ENCODE measurements around the gene MAGEC3. TPM values are rescaled to one million over a fixed set of nuclear protein-coding genes. Genes with fewer than 3 reads are reported as not detected.
"Not testable (repeated sequence)": the region's sequence is repeated elsewhere in the genome, so short reads cannot be mapped to it uniquely, and the experiment has no call there.

Gene MAGEC3
- total RNA-seq (2014; rRNA removed; shearing (Covaris generic); ENCODE audit: low replicate concordance): not detected in 2 replicates

DNA sequence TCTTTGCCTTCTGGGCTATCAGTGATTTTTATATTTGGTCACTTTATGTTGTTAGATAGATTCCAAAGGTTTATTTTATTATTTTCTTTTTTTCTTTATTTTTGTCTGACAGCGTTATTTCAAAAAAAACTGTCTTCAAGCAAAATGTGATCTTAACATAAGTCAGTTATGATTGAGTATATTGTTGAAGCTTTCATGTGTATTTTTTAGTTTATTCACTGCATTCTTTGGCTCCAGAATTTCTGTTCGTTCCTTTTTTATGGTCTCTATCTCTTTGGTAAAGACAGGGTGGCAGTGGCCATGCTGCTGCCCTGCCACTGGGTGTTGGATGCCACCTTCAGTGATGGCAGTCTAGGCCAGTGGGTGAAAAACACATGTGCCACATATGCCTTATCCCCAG lies at the start of gene MAGEC3:
TSS of gene MAGEC3 (plus strand) at position 301 of the 400 bp plus-strand sequence. CDS start at position 301, 0 bp downstream.
- no peak for DNase-seq
- no peak within 1 kb of the TSS for H3K4me3 ChIP-seq
- no peaks in the 10 kb centered on the region for H3K36me3 ChIP-seq
- H3K27me3 ChIP-seq: no peaks in the 10 kb centered on the region
- no peaks in the 10 kb centered on the region for H3K9me3 ChIP-seq

GRCh38 chrX:141791856-141792255 lies 46.3 kb upstream of the MAGEC3 start:
- Histone ChIP-seq H3K4me3 (no peak overlapping the region), H3K27me3 (no peaks in the 10 kb centered on the region), H3K9me3 (no peaks in the 10 kb centered on the region), H3K36me3 (no peaks in the 10 kb centered on the region)
- no peak for DNase-seq

DNA sequence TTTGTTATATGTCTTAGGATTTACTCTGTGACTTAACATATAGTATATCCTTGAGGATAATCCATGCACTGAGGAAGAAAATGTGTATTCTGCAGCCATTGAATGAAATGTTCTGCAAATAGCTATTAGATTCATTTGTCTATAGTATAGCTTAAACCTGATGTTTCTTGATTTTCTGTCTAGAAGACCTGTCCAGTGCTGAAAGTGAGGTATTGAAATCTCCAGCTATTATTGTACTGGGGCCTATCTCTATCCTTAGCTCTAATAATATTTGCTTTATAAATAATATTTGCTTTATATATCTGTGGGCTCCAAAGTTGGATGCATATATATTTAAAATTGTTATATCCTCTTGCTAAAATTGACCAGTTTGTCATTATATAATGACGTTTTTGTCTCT lies 26.7 kb upstream of the MAGEC3 start:
- Histone ChIP-seq H3K27me3 (no peaks in the 10 kb centered on the region), H3K4me3 (no peak overlapping the region), H3K36me3 (no peaks in the 10 kb centered on the region)

GRCh38 chrX:141814213-141814857 lies 23.8 kb upstream of the MAGEC3 start:
- DNase-seq: no peak

More for the DNA sequence above, 26.7 kb upstream of the MAGEC3 start:
- DNase-seq: no peak
- H3K9me3 ChIP-seq: no peaks in the 10 kb centered on the region

DNA sequence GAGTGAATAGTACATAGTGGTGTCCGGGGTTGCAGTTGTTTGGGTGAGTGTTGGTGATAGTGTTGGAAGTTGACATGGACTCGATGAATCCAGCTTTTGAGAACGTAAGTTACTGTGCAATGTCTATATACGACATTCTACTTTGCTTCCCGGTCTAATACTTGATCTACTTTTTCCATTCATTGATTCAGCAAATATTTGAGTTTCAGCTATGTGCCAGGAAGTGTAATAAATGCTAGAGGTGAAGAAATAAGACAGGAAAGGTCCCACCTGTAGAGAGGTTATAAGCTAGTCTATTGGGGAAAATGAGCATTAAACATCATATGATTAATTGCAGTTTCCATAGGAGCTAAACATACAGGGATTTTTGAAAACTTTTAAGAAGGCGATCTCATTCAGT lies 22.2 kb upstream of the MAGEC3 start:
- H3K36me3 ChIP-seq: no peaks in the 10 kb centered on the region
- H3K27me3 ChIP-seq: no peaks in the 10 kb centered on the region
- no peaks in the 10 kb centered on the region for H3K9me3 ChIP-seq
- H3K4me3 ChIP-seq: no peak overlapping the region
- no peak for DNase-seq

More at GRCh38 chrX:141814213-141814857, 23.8 kb upstream of the MAGEC3 start:
- H3K27me3 ChIP-seq: no peaks in the 10 kb centered on the region
- no peaks in the 10 kb centered on the region for H3K36me3 ChIP-seq
- H3K4me3 ChIP-seq: no peak overlapping the region
- H3K9me3 ChIP-seq: no peaks in the 10 kb centered on the region

- Histone ChIP-seq H3K9me3 (no peaks in the 10 kb centered on the region), H3K4me3 (no peak overlapping the region), H3K27me3 (no peaks in the 10 kb centered on the region), H3K36me3 (no peaks in the 10 kb centered on the region)
- no peak for DNase-seq
These were observed 5.9 kb upstream of the MAGEC3 start for GRCh38 chrX:141832247-141832646.

DNA sequence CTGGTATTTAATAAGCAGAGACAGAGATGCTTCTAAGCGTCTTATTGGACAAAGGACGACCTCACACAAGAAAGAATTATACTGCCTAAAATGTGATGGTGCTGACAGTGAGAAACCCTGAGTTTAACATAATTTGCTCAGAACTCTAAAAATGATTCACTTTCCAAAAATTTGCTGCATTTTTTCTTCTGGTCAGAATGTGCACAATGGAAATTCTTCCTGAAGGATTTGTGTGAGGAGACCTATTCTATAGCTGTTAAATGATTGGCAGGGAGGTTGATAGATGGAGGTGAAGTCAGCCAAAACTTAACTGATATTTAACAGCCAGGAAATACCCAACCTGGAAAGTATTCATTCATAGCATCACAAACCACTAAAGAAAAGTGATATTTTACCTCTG lies 1.7 kb downstream of the MAGEC3 start:
- H3K9me3 ChIP-seq: no peaks in the 10 kb centered on the region
- DNase-seq: no peak
- H3K36me3 ChIP-seq: no peaks in the 10 kb centered on the region
- H3K4me3 ChIP-seq: no peak overlapping the region
- no peaks in the 10 kb centered on the region for H3K27me3 ChIP-seq

GRCh38 chrX:141857479-141857878 lies 19.4 kb downstream of the MAGEC3 start:
- Histone ChIP-seq H3K4me3 (no peak overlapping the region), H3K9me3 (no peaks in the 10 kb centered on the region), H3K27me3 (no peaks in the 10 kb centered on the region), H3K36me3 (no peaks in the 10 kb centered on the region)
- DNase-seq: no peak

DNA sequence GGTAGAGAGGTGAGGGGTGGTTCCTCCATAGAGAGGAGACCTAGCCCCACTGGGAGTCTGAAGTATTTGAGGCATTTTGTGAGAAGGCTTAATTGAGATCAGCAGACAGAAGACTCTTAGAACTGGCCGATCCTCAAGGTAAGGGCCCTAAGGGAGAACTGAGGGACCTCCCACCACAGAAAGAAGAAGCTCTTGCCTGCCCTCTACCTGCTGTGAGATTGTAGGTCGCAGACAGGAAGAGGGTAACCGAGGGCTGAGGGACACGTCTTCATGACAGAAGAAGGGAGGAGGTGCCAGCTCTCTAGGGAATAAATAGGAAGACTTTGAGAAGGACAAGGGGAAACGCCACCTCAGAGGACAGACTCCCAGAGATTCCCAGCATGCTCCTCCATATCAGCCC lies 41.5 kb downstream of the MAGEC3 start:
- no peak overlapping the region for H3K4me3 ChIP-seq
- H3K27me3 ChIP-seq: no peaks in the 10 kb centered on the region
- DNase-seq: no peak
- no peaks in the 10 kb centered on the region for H3K9me3 ChIP-seq
- H3K36me3 ChIP-seq: no peaks in the 10 kb centered on the region

- not testable (repeated sequence) for H3K36me3 ChIP-seq, DNase-seq, H3K27me3 ChIP-seq, H3K9me3 ChIP-seq, H3K4me3 ChIP-seq
These were observed 50.7 kb downstream of the MAGEC3 start for GRCh38 chrX:141888811-141889210.

- Histone ChIP-seq H3K4me3 (no peak overlapping the region), H3K9me3 (no peaks in the 10 kb centered on the region), H3K27me3 (no peaks in the 10 kb centered on the region), H3K36me3 (no peaks in the 10 kb centered on the region)
- no peak for DNase-seq
These were observed 56.6 kb downstream of the MAGEC3 start for GRCh38 chrX:141894733-141895132.

DNA sequence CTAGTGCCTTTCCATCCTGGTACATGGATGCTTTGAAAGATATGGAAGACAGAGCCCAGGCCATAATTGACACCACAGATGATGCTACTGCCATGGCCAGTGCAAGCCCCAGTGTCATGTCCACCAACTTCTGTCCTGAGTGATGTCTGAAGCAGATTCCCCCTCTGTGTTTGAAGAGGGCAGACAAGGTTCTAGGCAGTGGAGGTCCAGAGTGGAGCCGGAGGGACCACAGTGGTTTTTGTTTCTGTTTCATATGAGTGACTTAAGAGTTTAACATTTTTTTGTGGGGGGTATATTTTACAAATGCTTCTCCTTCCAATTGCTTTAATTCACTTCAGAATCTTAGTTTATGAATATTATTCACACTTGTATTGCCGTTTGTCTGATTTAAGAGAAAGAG lies 59.6 kb downstream of the MAGEC3 start:
- Histone ChIP-seq H3K4me3 (no peak overlapping the region), H3K27me3 (no peaks in the 10 kb centered on the region), H3K36me3 (no peaks in the 10 kb centered on the region), H3K9me3 (no peaks in the 10 kb centered on the region)
- no peak for DNase-seq

DNA sequence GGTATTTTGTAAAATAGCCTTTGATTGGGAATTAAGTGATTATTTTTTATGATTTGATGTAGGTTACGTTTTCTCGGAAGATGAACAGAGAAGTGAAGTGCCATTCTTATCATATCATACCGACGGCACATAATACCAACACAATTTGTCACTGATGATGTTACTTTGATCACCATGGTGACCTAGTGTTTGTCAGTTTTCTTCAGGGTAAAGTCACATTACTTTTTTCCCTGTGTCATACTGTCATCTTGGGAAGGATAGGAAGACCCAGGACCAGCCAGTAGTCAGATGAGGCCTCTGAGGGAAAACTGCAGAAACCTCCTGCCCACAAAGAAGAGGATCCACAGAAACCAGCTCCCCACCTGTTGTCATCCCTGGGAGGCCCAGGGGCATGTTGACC lies 64.2 kb downstream of the MAGEC3 start:
- no peaks in the 10 kb centered on the region for H3K27me3 ChIP-seq
- no peaks in the 10 kb centered on the region for H3K36me3 ChIP-seq
- no peak for DNase-seq
- no peaks in the 10 kb centered on the region for H3K9me3 ChIP-seq
- no peak overlapping the region for H3K4me3 ChIP-seq

DNA sequence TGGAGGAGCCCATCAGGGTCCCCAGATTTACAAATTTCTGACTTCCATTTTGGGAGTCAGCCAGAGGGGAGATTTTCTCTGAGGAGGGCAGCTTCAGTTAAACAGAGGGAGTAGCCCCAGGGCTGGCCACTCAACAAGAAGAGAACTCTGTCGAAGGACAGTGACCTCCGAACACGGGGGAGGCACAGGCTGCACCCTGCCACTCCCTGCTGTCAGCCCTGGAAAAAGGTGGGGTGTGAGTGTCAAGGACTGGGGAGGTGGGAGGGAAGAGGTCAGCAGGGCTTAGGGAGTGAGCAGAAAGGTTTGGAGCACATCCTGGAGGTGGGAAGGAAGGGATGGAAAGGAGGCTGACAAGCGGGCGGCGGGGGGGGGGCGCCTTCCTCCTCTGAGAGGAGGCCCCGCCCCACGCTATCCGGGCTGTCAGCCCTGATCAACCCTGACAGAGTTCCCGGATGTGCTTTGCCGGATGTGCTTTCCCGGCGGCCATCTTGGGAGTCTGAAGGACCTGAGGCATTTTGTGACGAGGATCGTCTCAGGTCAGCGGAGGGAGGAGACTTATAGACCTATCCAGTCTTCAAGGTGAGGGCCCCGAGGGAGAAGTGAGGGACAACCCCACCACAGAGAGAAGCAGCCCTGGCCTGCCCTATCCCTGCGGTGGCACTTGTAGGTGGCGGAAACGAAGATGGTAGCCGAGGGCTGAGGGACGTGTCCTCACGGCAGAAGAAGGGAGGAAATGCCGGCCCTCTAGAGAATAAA lies 65.5 kb downstream of the MAGEC3 start, which contains the start of gene MAGEC1:
TSS of gene MAGEC1 (plus strand) at position 495 of the 756 bp plus-strand sequence. CDS start 1,179 bp downstream, outside the sequence.
- DNase-seq: no peak
- Histone ChIP-seq H3K36me3 (no peaks in the 10 kb centered on the region), H3K4me3 (no peak within 1 kb of the TSS), H3K27me3 (no peaks in the 10 kb centered on the region), H3K9me3 (no peaks in the 10 kb centered on the region)

GRCh38 chrX:141904262-141904661 lies 66.1 kb downstream of the MAGEC3 start:
- no peak overlapping the region for H3K4me3 ChIP-seq
- H3K27me3 ChIP-seq: no peaks in the 10 kb centered on the region
- no peaks in the 10 kb centered on the region for H3K9me3 ChIP-seq
- H3K36me3 ChIP-seq: no peaks in the 10 kb centered on the region
- no peak for DNase-seq

- Histone ChIP-seq H3K27me3 (no peaks in the 10 kb centered on the region), H3K36me3 (no peaks in the 10 kb centered on the region), H3K4me3 (no peak overlapping the region), H3K9me3 (no peaks in the 10 kb centered on the region)
- no peak for DNase-seq
These were observed 79.7 kb downstream of the MAGEC3 start for GRCh38 chrX:141917801-141918200.

GRCh38 chrX:141924293-141924692 lies 86.2 kb downstream of the MAGEC3 start:
- Histone ChIP-seq H3K36me3 (no peaks in the 10 kb centered on the region), H3K4me3 (no peak overlapping the region), H3K27me3 (no peaks in the 10 kb centered on the region), H3K9me3 (no peaks in the 10 kb centered on the region)
- no peak for DNase-seq

DNA sequence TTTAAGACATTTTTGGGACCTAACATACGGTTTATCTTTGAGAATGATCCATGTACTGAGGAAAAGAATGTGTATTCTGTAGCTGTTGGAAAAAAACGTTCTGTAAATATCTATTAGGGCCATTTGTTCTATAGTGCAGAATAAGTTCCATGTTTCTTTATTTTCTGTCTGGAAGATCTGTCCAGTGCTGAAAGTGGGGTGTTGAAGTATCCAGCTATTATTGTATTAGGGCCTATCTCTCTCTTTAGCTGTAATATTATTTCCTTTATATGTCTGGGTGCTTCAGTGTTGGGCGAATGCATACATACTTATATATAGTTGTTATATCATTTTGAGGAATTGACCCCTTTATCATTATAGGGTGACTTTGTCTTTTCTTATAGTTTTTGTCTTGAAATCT lies 90.3 kb downstream of the MAGEC3 start:
- Histone ChIP-seq H3K36me3 (no peaks in the 10 kb centered on the region), H3K27me3 (no peaks in the 10 kb centered on the region)
- DNase-seq: no peak

More for the DNA sequence above, 90.3 kb downstream of the MAGEC3 start:
- no peaks in the 10 kb centered on the region for H3K9me3 ChIP-seq
- no peak overlapping the region for H3K4me3 ChIP-seq

Measured in MG63 (cell line).